Tibial nerve (tissue), 4 donors: Measurements from ENCODE around the gene SHISA6. TPM values are rescaled to one million over a fixed set of nuclear protein-coding genes. Genes with fewer than 3 reads are reported as not detected.

Experiments
- DNase-seq, 2 donors: peaks; one replicate each; pipeline ENCODE4 v3.0.0-alpha.2; 2019; ENCODE audit warnings: low spot score in 2 of 2
- H3K27ac ChIP-seq, 4 donors: fragments of 200-600 bp; sonication (generic) in 3 of 4; one replicate each; pipeline ENCODE4 v1.5.1; 2017 to 2019; ENCODE audit warnings: mild to moderate bottlenecking in 1 of 4
- H3K27me3 ChIP-seq, 2 donors: fragments of 200-600 bp; sonication (generic) in 1 of 2; one replicate each; pipeline versions ENCODE4 v1.5.1 to v1.6.0; 2017 to 2019
- H3K36me3 ChIP-seq, 3 donors: fragments of 200-600 bp; sonication (generic); one replicate each; pipeline ENCODE4 v1.5.1; 2018 to 2019
- H3K4me1 ChIP-seq, 4 donors: fragments of 200-600 bp; sonication (generic) in 3 of 4; one replicate each; pipeline ENCODE4 v1.5.1; 2017 to 2019
- H3K4me3 ChIP-seq, 4 donors: fragments of 200-600 bp; sonication (generic) in 3 of 4; one replicate each; pipeline ENCODE4 v1.5.1; 2017 to 2019; ENCODE audit warnings: mild to moderate bottlenecking in 1 of 4, moderate library complexity in 1 of 4
- H3K9me3 ChIP-seq, 4 donors: fragments of 200-600 bp; sonication (generic) in 3 of 4; one replicate each; pipeline ENCODE4 v1.5.1; 2017 to 2019
- EP300 ChIP-seq, 2 donors: sonication (generic); formaldehyde crosslinking; IDR thresholded peaks; one replicate each; pipeline ENCODE4 v1.6.1; 2017; ENCODE audit warnings: antibody characterized with exemption in 2 of 2, mild to moderate bottlenecking in 1 of 2
- POLR2A ChIP-seq, 2 donors: fragments of 450-650 bp; IDR thresholded peaks; one replicate each; pipeline ENCODE4 v1.6.1; 2017; ENCODE audit warnings: antibody characterized with exemption in 2 of 2, mild to moderate bottlenecking in 2 of 2, moderate library complexity in 2 of 2
- WGBS, 2 donors: methylation state at CpG; one replicate each; pipeline ENCODE4 v1.1.5; 2018; 5-methylcytosine and 5-hydroxymethylcytosine counted together
- total RNA-seq, 4 donors: library from RNA; depleted of rRNA; stranded (reverse); fragments of >200 nt; gene quantifications; one replicate each; pipeline ENCODE4 v1.1.0, GENCODE V29; 2016
- TF ChIP-seq, protein P1 (sequence below), 5 experiments: fragments of 200-600 bp in 3 of 5; fragments of 450-650 bp in 2 of 5; sonication (generic) in 3 of 5; IDR thresholded peaks; one replicate each; pipeline ENCODE4 v1.5.1; 2016 to 2019; ENCODE audit warnings: antibody characterized with exemption in 5 of 5, mild to moderate bottlenecking in 3 of 5, moderate library complexity in 2 of 5

Gene SHISA6
- total RNA-seq, 4 donors from 2014 or later, result 10.8 to 28.0 (median 21.9) TPM

DNA sequence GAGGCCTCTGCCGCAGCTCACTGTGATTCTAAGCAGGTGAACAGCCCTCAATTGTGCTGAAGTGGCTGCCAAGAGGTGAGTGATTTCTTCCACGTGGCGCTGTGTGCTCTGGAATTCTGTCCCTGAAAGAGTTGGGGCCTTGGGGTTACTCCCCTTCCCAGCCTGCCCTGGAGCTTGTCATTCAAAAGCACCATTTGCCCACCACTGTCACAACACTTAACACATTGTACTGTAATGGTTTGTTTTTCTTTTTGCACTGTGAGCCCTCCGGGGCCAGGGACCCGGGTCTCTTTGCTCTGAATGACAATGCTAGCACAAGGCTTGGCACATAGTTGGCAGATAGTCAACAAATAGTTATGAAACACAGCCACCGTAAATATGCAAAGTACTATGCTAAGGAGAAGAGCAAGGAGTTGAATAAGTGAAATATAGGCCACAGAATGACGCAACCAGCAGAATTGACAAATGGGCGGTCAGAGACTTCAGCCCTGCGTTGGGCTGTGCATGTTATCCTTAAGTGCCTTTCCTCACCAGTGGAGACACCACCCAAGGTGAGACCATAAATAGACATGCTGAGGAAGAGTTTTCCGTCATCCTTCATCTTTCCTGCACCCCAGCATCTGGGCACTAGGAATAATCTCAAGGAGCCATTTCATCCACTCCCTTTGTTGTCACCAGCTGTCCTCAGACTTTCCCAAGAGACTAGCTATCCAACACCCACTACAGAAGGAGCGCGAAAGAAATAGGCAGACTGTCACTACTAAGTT, 245.3 kb downstream of the SHISA6 start:
- Histone ChIP-seq H3K4me3 (no peak overlapping the region), H3K27me3 (no peaks in the 10 kb centered on the region), H3K36me3 (no peaks in the 10 kb centered on the region), H3K27ac (no peak overlapping the region), H3K9me3 (no peaks in the 10 kb centered on the region), H3K4me1 (no peaks in the 10 kb centered on the region)
- no peak for DNase-seq
- WGBS, 2 donors, result 55 to 61% methylated on average over 12 of the region's 12 CpGs
- no peak for TF ChIP-seq EP300 (IDR thresholded peaks at IDR 0.05)

DNA sequence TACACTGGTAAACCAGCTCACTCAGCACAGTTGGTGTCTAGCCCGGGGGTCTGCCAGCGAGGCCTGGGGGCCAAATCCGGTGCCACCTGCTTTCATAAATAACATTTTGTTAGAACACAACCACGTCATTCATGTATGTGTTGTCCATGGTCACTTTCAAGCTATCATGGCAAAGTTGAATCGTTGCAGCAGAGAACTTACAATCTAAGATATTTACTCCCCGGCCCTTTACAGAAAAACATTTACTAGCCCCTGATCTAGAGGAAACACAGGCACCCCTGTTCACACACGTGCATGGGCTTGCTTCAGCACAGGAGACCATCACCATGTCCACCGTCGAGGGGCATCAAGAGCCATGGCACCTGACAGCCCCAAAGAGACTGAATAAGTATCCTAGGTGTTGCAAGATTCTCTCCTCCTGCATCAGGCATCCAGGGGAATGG, 245.9 kb downstream of the SHISA6 start:
- Histone ChIP-seq H3K4me1 (no peaks in the 10 kb centered on the region), H3K4me3 (no peak overlapping the region), H3K27me3 (no peaks in the 10 kb centered on the region), H3K9me3 (no peaks in the 10 kb centered on the region), H3K36me3 (no peaks in the 10 kb centered on the region), H3K27ac (no peak overlapping the region)
- DNase-seq, result no peak
- TF ChIP-seq, protein P1, sequence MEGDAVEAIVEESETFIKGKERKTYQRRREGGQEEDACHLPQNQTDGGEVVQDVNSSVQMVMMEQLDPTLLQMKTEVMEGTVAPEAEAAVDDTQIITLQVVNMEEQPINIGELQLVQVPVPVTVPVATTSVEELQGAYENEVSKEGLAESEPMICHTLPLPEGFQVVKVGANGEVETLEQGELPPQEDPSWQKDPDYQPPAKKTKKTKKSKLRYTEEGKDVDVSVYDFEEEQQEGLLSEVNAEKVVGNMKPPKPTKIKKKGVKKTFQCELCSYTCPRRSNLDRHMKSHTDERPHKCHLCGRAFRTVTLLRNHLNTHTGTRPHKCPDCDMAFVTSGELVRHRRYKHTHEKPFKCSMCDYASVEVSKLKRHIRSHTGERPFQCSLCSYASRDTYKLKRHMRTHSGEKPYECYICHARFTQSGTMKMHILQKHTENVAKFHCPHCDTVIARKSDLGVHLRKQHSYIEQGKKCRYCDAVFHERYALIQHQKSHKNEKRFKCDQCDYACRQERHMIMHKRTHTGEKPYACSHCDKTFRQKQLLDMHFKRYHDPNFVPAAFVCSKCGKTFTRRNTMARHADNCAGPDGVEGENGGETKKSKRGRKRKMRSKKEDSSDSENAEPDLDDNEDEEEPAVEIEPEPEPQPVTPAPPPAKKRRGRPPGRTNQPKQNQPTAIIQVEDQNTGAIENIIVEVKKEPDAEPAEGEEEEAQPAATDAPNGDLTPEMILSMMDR (IDR thresholded peaks at IDR 0.05), result no peak
- TF ChIP-seq POLR2A (IDR thresholded peaks at IDR 0.05) (no peak), EP300 (IDR thresholded peaks at IDR 0.05) (no peak)
- 78 to 82% methylated on average over 9 of the region's 9 CpGs for WGBS, 2 donors

DNA sequence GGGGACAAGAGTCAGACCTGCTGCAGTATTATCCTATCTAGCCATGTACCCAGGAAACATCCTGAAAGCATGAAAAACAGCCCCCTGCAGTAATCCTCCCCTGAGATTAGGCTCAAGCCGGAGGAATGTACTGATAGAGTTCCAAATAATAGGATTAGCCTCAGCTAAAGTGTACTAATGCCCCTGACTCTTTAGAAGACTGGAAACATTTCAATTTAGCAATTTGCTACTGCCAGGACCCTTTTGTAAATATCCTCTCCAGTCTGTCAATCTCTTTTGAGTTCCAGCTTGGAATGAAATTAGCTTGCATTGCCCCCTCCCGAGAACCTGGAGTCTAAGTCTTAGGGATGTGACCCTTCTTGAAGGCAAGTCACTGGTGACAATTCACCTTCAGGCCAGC, 246.5 kb downstream of the SHISA6 start:
- Histone ChIP-seq H3K36me3 (no peaks in the 10 kb centered on the region), H3K4me3 (no peak overlapping the region), H3K27me3 (no peaks in the 10 kb centered on the region), H3K9me3 (no peaks in the 10 kb centered on the region), H3K4me1 (no peaks in the 10 kb centered on the region), H3K27ac (no peak overlapping the region)
- 58% methylated on average over 2 of the region's 2 CpGs for WGBS, 2 donors
- DNase-seq, result no peak
- no peak for TF ChIP-seq POLR2A (IDR thresholded peaks at IDR 0.05)
- TF ChIP-seq EP300 (IDR thresholded peaks at IDR 0.05), result no peak
- TF ChIP-seq, protein P1 (IDR thresholded peaks at IDR 0.05), result no peak

DNA sequence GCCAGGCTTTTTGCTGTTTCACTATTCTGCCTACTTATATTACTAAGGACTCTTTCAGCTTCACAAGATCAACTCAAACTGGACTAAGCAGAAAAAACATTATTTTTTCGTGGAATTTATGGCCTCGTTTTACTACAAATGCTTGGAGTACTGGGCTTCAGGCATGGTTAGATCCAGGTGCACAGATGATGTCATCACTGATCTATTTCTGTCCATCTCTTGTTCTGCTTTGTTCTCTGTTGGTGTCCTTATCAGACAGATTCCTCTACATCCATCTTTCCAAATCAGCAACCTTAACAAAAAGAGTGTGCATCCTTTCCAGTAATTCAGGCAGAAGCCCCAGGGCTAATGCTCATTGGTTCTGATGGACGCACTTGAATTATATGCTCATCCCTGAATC, 247.4 kb downstream of the SHISA6 start:
- no peak overlapping the region for H3K27ac ChIP-seq
- H3K4me1 ChIP-seq, result no peaks in the 10 kb centered on the region
- H3K36me3 ChIP-seq, result no peaks in the 10 kb centered on the region
- H3K27me3 ChIP-seq, result no peaks in the 10 kb centered on the region
- no peak overlapping the region for H3K4me3 ChIP-seq
- no peak for DNase-seq
- TF ChIP-seq EP300 (IDR thresholded peaks at IDR 0.05) (no peak), POLR2A (IDR thresholded peaks at IDR 0.05) (no peak)
- TF ChIP-seq, protein P1 (IDR thresholded peaks at IDR 0.05), result no peak
- no peaks in the 10 kb centered on the region for H3K9me3 ChIP-seq
- WGBS, 2 donors, result 85 to 88% methylated on average over 3 of the region's 3 CpGs

DNA sequence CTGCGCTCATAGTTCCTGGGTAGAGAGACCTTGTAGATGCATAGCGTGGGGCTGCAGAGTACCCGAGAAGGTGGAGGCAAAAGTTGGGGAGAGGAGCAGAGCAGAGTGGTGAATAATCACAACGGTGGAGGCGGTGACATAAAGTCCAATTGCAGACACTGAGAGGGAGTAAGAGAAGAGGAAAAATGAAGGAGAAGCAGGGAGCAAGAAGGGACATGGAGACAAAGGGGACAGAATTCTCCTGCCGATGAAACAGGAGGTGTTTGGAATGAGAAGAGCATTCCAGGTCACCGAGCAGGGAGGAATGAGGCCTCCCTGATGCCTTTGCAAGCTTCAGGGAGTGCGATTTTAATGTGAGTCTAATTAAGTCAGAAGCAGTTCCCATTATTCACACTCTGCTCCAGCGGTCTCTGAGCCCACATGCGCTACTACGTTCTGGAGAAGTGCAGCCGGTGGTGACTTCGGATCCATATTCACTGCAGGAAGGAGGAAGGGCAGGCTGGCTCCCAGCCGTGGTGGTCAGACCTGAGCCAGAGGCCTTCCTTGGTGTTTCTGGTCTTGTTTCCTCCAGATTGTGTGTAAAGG, 249.2 kb downstream of the SHISA6 start:
- no peak overlapping the region for H3K4me3 ChIP-seq
- TF ChIP-seq POLR2A (IDR thresholded peaks at IDR 0.05), result no peak
- TF ChIP-seq EP300 (IDR thresholded peaks at IDR 0.05), result no peak
- TF ChIP-seq, protein P1 (IDR thresholded peaks at IDR 0.05), result no peak
- no peak for DNase-seq
- no peak overlapping the region for H3K27ac ChIP-seq
- no peaks in the 10 kb centered on the region for H3K36me3 ChIP-seq
- H3K4me1 ChIP-seq, result no peaks in the 10 kb centered on the region
- WGBS, 2 donors, result 80 to 85% methylated on average over 14 of the region's 14 CpGs
- no peaks in the 10 kb centered on the region for H3K27me3 ChIP-seq
- no peaks in the 10 kb centered on the region for H3K9me3 ChIP-seq
